Measurements from ENCODE around the gene TSPAN9.

TSPAN9 gene

GRCh38 chr12:3113671-3114325 is 36.6 kb downstream of the TSPAN9 start:
- H3K36me3 ChIP-seq (ENCODE audit: control insufficient read depth, insufficient read depth, low read length): no peaks in the 10 kb centered on the region
- WGBS, 2 experiments: 92 to 94% methylated on average over 8 of the region's 8 CpGs
- no peak overlapping the region for H3K4me3 ChIP-seq (ENCODE audit: insufficient read depth, low read depth, low read length)
- no peak overlapping the region for H3K27ac ChIP-seq (ENCODE audit: insufficient read depth, low read depth, low read length, poor library complexity, severe bottlenecking)
- peaks cover 9% of the 10 kb centered on the region for H3K4me1 ChIP-seq (ENCODE audit: control insufficient read depth, insufficient read depth, low read length)
- no peaks in the 10 kb centered on the region for H3K27me3 ChIP-seq (ENCODE audit: control insufficient read depth, insufficient read depth, low read length, poor library complexity, severe bottlenecking)
- H3K9me3 ChIP-seq (ENCODE audit: control insufficient read depth, low read length): no peaks in the 10 kb centered on the region

GRCh38 chr12:3114671-3115070 is 37.5 kb downstream of the TSPAN9 start:
- Histone ChIP-seq H3K4me1 (ENCODE audit: control insufficient read depth, insufficient read depth, low read length) (peaks cover 9% of the 10 kb centered on the region), H3K9me3 (ENCODE audit: control insufficient read depth, low read length) (no peaks in the 10 kb centered on the region), H3K27ac (ENCODE audit: insufficient read depth, low read depth, low read length, poor library complexity, severe bottlenecking) (no peak overlapping the region), H3K27me3 (ENCODE audit: control insufficient read depth, insufficient read depth, low read length, poor library complexity, severe bottlenecking) (no peaks in the 10 kb centered on the region), H3K36me3 (ENCODE audit: control insufficient read depth, insufficient read depth, low read length) (no peaks in the 10 kb centered on the region), H3K4me3 (ENCODE audit: insufficient read depth, low read depth, low read length) (no peak overlapping the region)
- 92 to 94% methylated on average over 4 of the region's 4 CpGs for WGBS, 2 experiments

- Histone ChIP-seq H3K27me3 (ENCODE audit: control insufficient read depth, insufficient read depth, low read length, poor library complexity, severe bottlenecking) (no peaks in the 10 kb centered on the region), H3K4me3 (ENCODE audit: insufficient read depth, low read depth, low read length) (no peak overlapping the region), H3K36me3 (ENCODE audit: control insufficient read depth, insufficient read depth, low read length) (no peaks in the 10 kb centered on the region), H3K9me3 (ENCODE audit: control insufficient read depth, low read length) (no peaks in the 10 kb centered on the region), H3K4me1 (ENCODE audit: control insufficient read depth, insufficient read depth, low read length) (peaks cover 13% of the 10 kb centered on the region), H3K27ac (ENCODE audit: insufficient read depth, low read depth, low read length, poor library complexity, severe bottlenecking) (no peak overlapping the region)
- 93 to 97% methylated on average over 3 of the region's 3 CpGs for WGBS, 2 experiments
These were observed 37.9 kb downstream of the TSPAN9 start for GRCh38 chr12:3115078-3115477.

GRCh38 chr12:3116106-3116844 is 39.1 kb downstream of the TSPAN9 start:
- Histone ChIP-seq H3K27me3 (ENCODE audit: control insufficient read depth, insufficient read depth, low read length, poor library complexity, severe bottlenecking) (no peaks in the 10 kb centered on the region), H3K4me3 (ENCODE audit: insufficient read depth, low read depth, low read length) (no peak overlapping the region)
- 72 to 74% methylated on average over 19 of the region's 19 CpGs for WGBS, 2 experiments

GRCh38 chr12:3117144-3117581 is 40.0 kb downstream of the TSPAN9 start:
- Histone ChIP-seq H3K27me3 (ENCODE audit: control insufficient read depth, insufficient read depth, low read length, poor library complexity, severe bottlenecking) (no peaks in the 10 kb centered on the region), H3K27ac (ENCODE audit: insufficient read depth, low read depth, low read length, poor library complexity, severe bottlenecking) (no peak overlapping the region), H3K4me3 (ENCODE audit: insufficient read depth, low read depth, low read length) (no peak overlapping the region), H3K4me1 (ENCODE audit: control insufficient read depth, insufficient read depth, low read length) (peaks cover 13% of the 10 kb centered on the region), H3K9me3 (ENCODE audit: control insufficient read depth, low read length) (no peaks in the 10 kb centered on the region), H3K36me3 (ENCODE audit: control insufficient read depth, insufficient read depth, low read length) (no peaks in the 10 kb centered on the region)
- WGBS, 2 experiments: 92 to 93% methylated on average over 10 of the region's 10 CpGs

More at GRCh38 chr12:3116106-3116844, 39.1 kb downstream of the TSPAN9 start:
- Histone ChIP-seq H3K4me1 (ENCODE audit: control insufficient read depth, insufficient read depth, low read length) (peaks cover 13% of the 10 kb centered on the region), H3K27ac (ENCODE audit: insufficient read depth, low read depth, low read length, poor library complexity, severe bottlenecking) (no peak overlapping the region), H3K36me3 (ENCODE audit: control insufficient read depth, insufficient read depth, low read length) (no peaks in the 10 kb centered on the region), H3K9me3 (ENCODE audit: control insufficient read depth, low read length) (no peaks in the 10 kb centered on the region)

- 90 to 96% methylated on average over 3 of the region's 3 CpGs for WGBS, 2 experiments
- Histone ChIP-seq H3K4me1 (ENCODE audit: control insufficient read depth, insufficient read depth, low read length) (peaks cover 13% of the 10 kb centered on the region), H3K27me3 (ENCODE audit: control insufficient read depth, insufficient read depth, low read length, poor library complexity, severe bottlenecking) (no peaks in the 10 kb centered on the region), H3K27ac (ENCODE audit: insufficient read depth, low read depth, low read length, poor library complexity, severe bottlenecking) (no peak overlapping the region), H3K4me3 (ENCODE audit: insufficient read depth, low read depth, low read length) (no peak overlapping the region), H3K36me3 (ENCODE audit: control insufficient read depth, insufficient read depth, low read length) (no peaks in the 10 kb centered on the region), H3K9me3 (ENCODE audit: control insufficient read depth, low read length) (no peaks in the 10 kb centered on the region)
These were observed 40.4 kb downstream of the TSPAN9 start for GRCh38 chr12:3117591-3118015.

- no peak overlapping the region for H3K27ac ChIP-seq (ENCODE audit: insufficient read depth, low read depth, low read length, poor library complexity, severe bottlenecking)
- 89 to 91% methylated on average over 9 of the region's 9 CpGs for WGBS, 2 experiments
- no peak overlapping the region for H3K4me3 ChIP-seq (ENCODE audit: insufficient read depth, low read depth, low read length)
- H3K4me1 ChIP-seq (ENCODE audit: control insufficient read depth, insufficient read depth, low read length): peaks cover 13% of the 10 kb centered on the region
- H3K9me3 ChIP-seq (ENCODE audit: control insufficient read depth, low read length): no peaks in the 10 kb centered on the region
- no peaks in the 10 kb centered on the region for H3K27me3 ChIP-seq (ENCODE audit: control insufficient read depth, insufficient read depth, low read length, poor library complexity, severe bottlenecking)
- H3K36me3 ChIP-seq (ENCODE audit: control insufficient read depth, insufficient read depth, low read length): no peaks in the 10 kb centered on the region
These were observed 42.1 kb downstream of the TSPAN9 start for GRCh38 chr12:3119192-3119755.

GRCh38 chr12:3119756-3120601 is 42.8 kb downstream of the TSPAN9 start:
- WGBS, 2 experiments: 92% methylated on average over 17 of the region's 17 CpGs
- H3K9me3 ChIP-seq (ENCODE audit: control insufficient read depth, low read length): no peaks in the 10 kb centered on the region

GRCh38 chr12:3120701-3121100 is 43.5 kb downstream of the TSPAN9 start:
- peaks cover 13% of the 10 kb centered on the region for H3K4me1 ChIP-seq (ENCODE audit: control insufficient read depth, insufficient read depth, low read length)
- H3K36me3 ChIP-seq (ENCODE audit: control insufficient read depth, insufficient read depth, low read length): no peaks in the 10 kb centered on the region
- no peak overlapping the region for H3K4me3 ChIP-seq (ENCODE audit: insufficient read depth, low read depth, low read length)
- WGBS, 2 experiments: 94 to 96% methylated on average over 5 of the region's 5 CpGs
- no peak overlapping the region for H3K27ac ChIP-seq (ENCODE audit: insufficient read depth, low read depth, low read length, poor library complexity, severe bottlenecking)
- H3K27me3 ChIP-seq (ENCODE audit: control insufficient read depth, insufficient read depth, low read length, poor library complexity, severe bottlenecking): no peaks in the 10 kb centered on the region
- no peaks in the 10 kb centered on the region for H3K9me3 ChIP-seq (ENCODE audit: control insufficient read depth, low read length)

More at GRCh38 chr12:3119756-3120601, 42.8 kb downstream of the TSPAN9 start:
- Histone ChIP-seq H3K4me1 (ENCODE audit: control insufficient read depth, insufficient read depth, low read length) (peaks cover 13% of the 10 kb centered on the region), H3K36me3 (ENCODE audit: control insufficient read depth, insufficient read depth, low read length) (no peaks in the 10 kb centered on the region), H3K4me3 (ENCODE audit: insufficient read depth, low read depth, low read length) (no peak overlapping the region), H3K27me3 (ENCODE audit: control insufficient read depth, insufficient read depth, low read length, poor library complexity, severe bottlenecking) (no peaks in the 10 kb centered on the region), H3K27ac (ENCODE audit: insufficient read depth, low read depth, low read length, poor library complexity, severe bottlenecking) (no peak overlapping the region)

Measured in ectodermal cell (in vitro differentiated cells).